SK-N-SH (cell line): ENCODE results near the gene CD160. TPM values are rescaled to one million over a fixed set of nuclear protein-coding genes. Genes with fewer than 3 reads are reported as not detected.

ENCODE experiments used
- CTCF ChIA-PET: fragments of 300-600, 350-600 bp; formaldehyde crosslinking; extraction: SDS; loops from one replicate; lab custom pipeline; 2021; lab: Yijun Ruan, JAX
- POLR2A ChIA-PET: fragments of 350-600 bp; sonication (Branson Sonifier 250); formaldehyde crosslinking; extraction: SDS; loops from one replicate; lab custom pipeline; 2020; ENCODE audit warnings: antibody characterized with exemption, inconsistent platforms; lab: Yijun Ruan, JAX
- DNase-seq: peaks from one replicate; pipeline ENCODE4 v3.0.0; 2012
- H2AFZ ChIP-seq: fragments of 200-600 bp; sonication (generic); 2 replicates; pipeline ENCODE4 v1.8.1; 2016; ENCODE audit warnings: antibody characterized with exemption, mild to moderate bottlenecking, low read depth
- H3F3A ChIP-seq: fragments of 200-600 bp; sonication (generic); replicated peaks from 2 replicates; pipeline ENCODE3; 2016; ENCODE audit warnings: antibody characterized with exemption, mild to moderate bottlenecking; ENCODE audit not compliant: insufficient read depth
- H3K27ac ChIP-seq, 2 experiments: fragments of 200-500 bp in 1 of 2; fragments of 200-600 bp in 1 of 2; sonication (Bioruptor generic) in 1 of 2; sonication (generic), shearing (Covaris generic) in 1 of 2; 2 replicates each; pipeline versions ENCODE4 v1.5.1 to v1.6.1; 2014 to 2016; ENCODE audit warnings: low read depth in 2 of 2, inconsistent platforms in 1 of 2, low read length in 1 of 2, mild to moderate bottlenecking in 1 of 2, mixed read lengths in 1 of 2
- H3K27me3 ChIP-seq: fragments of 200-600 bp; sonication (generic), shearing (Covaris generic); 2 replicates; pipeline ENCODE4 v1.6.1; 2016; ENCODE audit warnings: mixed run types; ENCODE audit not compliant: insufficient read depth
- H3K36me3 ChIP-seq, 2 experiments: fragments of 200-500 bp in 1 of 2; fragments of 200-600 bp in 1 of 2; sonication (Bioruptor generic) in 1 of 2; sonication (generic) in 1 of 2; replicated peaks in 1 of 2; 2 replicates each; pipeline versions ENCODE3 to v1.5.1; 2014 to 2016; ENCODE audit warnings: low read length in 1 of 2, mild to moderate bottlenecking in 1 of 2; ENCODE audit not compliant: insufficient read depth in 2 of 2, control insufficient read depth in 1 of 2
- H3K4me1 ChIP-seq, 2 experiments: fragments of 200-500 bp in 1 of 2; fragments of 200-600 bp in 1 of 2; sonication (Bioruptor generic) in 1 of 2; sonication (generic), shearing (Covaris generic) in 1 of 2; 2 replicates each; pipeline versions ENCODE4 v1.5.1 to v1.6.1; 2014 to 2016; ENCODE audit warnings: low read depth in 1 of 2, low read length in 1 of 2, mixed run types in 1 of 2; ENCODE audit not compliant: insufficient read depth in 2 of 2, control insufficient read depth in 1 of 2
- H3K4me2 ChIP-seq: fragments of 200-600 bp; sonication (generic), shearing (Covaris generic); 2 replicates; pipeline ENCODE4 v1.6.1; 2017; ENCODE audit warnings: mixed run types
- H3K4me3 ChIP-seq, 2 experiments: fragments of 200-500 bp in 1 of 2; fragments of 200-600 bp in 1 of 2; sonication (Bioruptor generic) in 1 of 2; sonication (generic), shearing (Covaris generic) in 1 of 2; 2 replicates each; pipeline versions ENCODE4 v1.5.1 to v1.8.1; 2014 to 2016; ENCODE audit warnings: low read depth in 2 of 2, inconsistent platforms in 1 of 2, low read length in 1 of 2, mild to moderate bottlenecking in 1 of 2, mixed read lengths in 1 of 2, moderate library complexity in 1 of 2
- H3K79me2 ChIP-seq: fragments of 200-600 bp; sonication (generic); 2 replicates; pipeline ENCODE4 v1.8.1; 2017; ENCODE audit warnings: mild to moderate bottlenecking; ENCODE audit not compliant: insufficient read depth
- H3K9ac ChIP-seq: fragments of 200-600 bp; sonication (generic); 2 replicates; pipeline ENCODE4 v1.6.1; 2017; ENCODE audit warnings: mixed run types
- H3K9me2 ChIP-seq: fragments of 200-600 bp; sonication (generic); 2 replicates; pipeline ENCODE4 v1.6.1; 2017; ENCODE audit warnings: mixed run types
- H3K9me3 ChIP-seq: fragments of 200-600 bp; sonication (generic); 2 replicates; pipeline ENCODE4 v1.6.1; 2017; ENCODE audit warnings: mixed run types, mild to moderate bottlenecking, moderate library complexity
- H4K20me1 ChIP-seq: fragments of 200-600 bp; sonication (generic); 2 replicates; pipeline ENCODE4 v1.6.1; 2017; ENCODE audit warnings: mild to moderate bottlenecking, mixed run types; ENCODE audit not compliant: insufficient read depth
- ELF1 ChIP-seq: IDR thresholded peaks from 2 replicates; pipeline ENCODE4 v1.4.0; 2012
- EP300 ChIP-seq, 2 experiments: IDR thresholded peaks; 2 replicates each; pipeline versions ENCODE4 v1.4.0 to v1.6.1; 2012; ENCODE audit warnings: borderline replicate concordance in 1 of 2, low read depth in 1 of 2, low read length in 1 of 2
- FOSL2 ChIP-seq: IDR thresholded peaks from 2 replicates; pipeline ENCODE4 v1.4.0; 2012; ENCODE audit warnings: low read depth, mild to moderate bottlenecking, moderate library complexity, borderline replicate concordance
- FOXJ3 ChIP-seq: sonication (generic); formaldehyde crosslinking; IDR thresholded peaks from 2 replicates; pipeline ENCODE4 v1.5.1; 2020; ENCODE audit warnings: mild to moderate bottlenecking, missing genetic modification reagents
- FOXM1 ChIP-seq: IDR thresholded peaks from 2 replicates; pipeline ENCODE4 v1.4.0; 2012; ENCODE audit warnings: low read depth, mild to moderate bottlenecking
- GABPA ChIP-seq: IDR thresholded peaks from 2 replicates; pipeline ENCODE4 v1.4.0; 2012; ENCODE audit warnings: low read depth, mild to moderate bottlenecking
- GATA2 ChIP-seq: sonication (generic); formaldehyde crosslinking; IDR thresholded peaks from 2 replicates; pipeline ENCODE4 v1.5.0; 2020; ENCODE audit warnings: mild to moderate bottlenecking, missing genetic modification reagents
- MEF2A ChIP-seq: IDR thresholded peaks from 2 replicates; pipeline ENCODE4 v1.4.0; 2012; ENCODE audit warnings: low read depth, borderline replicate concordance
- MXI1 ChIP-seq: IDR thresholded peaks from 2 replicates; pipeline ENCODE4 v1.6.1; 2012; ENCODE audit warnings: mild to moderate bottlenecking, low read depth, low read length, improper control_type of control experiment
- NFIC ChIP-seq: IDR thresholded peaks from 2 replicates; pipeline ENCODE4 v1.4.0; 2012; ENCODE audit warnings: borderline replicate concordance
- POLR2AphosphoS5 ChIP-seq: IDR thresholded peaks from 2 replicates; pipeline ENCODE4 v1.6.1; 2012; ENCODE audit warnings: low read depth, low read length
- RFX5 ChIP-seq: IDR thresholded peaks from 2 replicates; pipeline ENCODE4 v1.6.1; 2012; ENCODE audit warnings: mild to moderate bottlenecking, improper control_type of control experiment, low read length
- RXRA ChIP-seq: IDR thresholded peaks from 2 replicates; pipeline ENCODE4 v1.4.0; 2012; ENCODE audit warnings: low read depth, mild to moderate bottlenecking, borderline replicate concordance
- SIN3A ChIP-seq: IDR thresholded peaks from 2 replicates; pipeline ENCODE4 v1.6.1; 2012; ENCODE audit warnings: low read depth, mild to moderate bottlenecking, low read length, moderate library complexity, borderline replicate concordance
- TAF1 ChIP-seq: IDR thresholded peaks from 2 replicates; pipeline ENCODE4 v1.6.1; 2012; ENCODE audit warnings: low read depth, mild to moderate bottlenecking, low read length, moderate library complexity, borderline replicate concordance
- TCF12 ChIP-seq: IDR thresholded peaks from 2 replicates; pipeline ENCODE4 v1.4.0; 2012
- WGBS: methylation state at CpG from one replicate; pipeline ENCODE4 v1.1.6; 2017; ENCODE audit warnings: low lambda C conversion rate; 5-methylcytosine and 5-hydroxymethylcytosine counted together
- polyA plus RNA-seq, 3 experiments: library from polyadenylated mRNA; depleted of rRNA; stranded (reverse); fragments of >200 nt; gene quantifications; 2 replicates each; pipeline ENCODE4 v1.2.3, GENCODE V29; 2012
- TF ChIP-seq, protein P1 (sequence below): IDR thresholded peaks from 2 replicates; pipeline ENCODE4; 2012
- TF ChIP-seq, protein P2 (sequence below): IDR thresholded peaks from 2 replicates; pipeline ENCODE4 v1.4.0; 2012; ENCODE audit warnings: low read depth, borderline replicate concordance
- TF ChIP-seq, protein P3 (sequence below): fragments of 150-350 bp; IDR thresholded peaks from 2 replicates; pipeline ENCODE4 v1.6.1; 2016; ENCODE audit warnings: mild to moderate bottlenecking, low read depth, low read length

CD160 gene
- polyA plus RNA-seq, 1 of the 3 experiments (the other 2 are of a cell fraction), result not detected

DNA sequence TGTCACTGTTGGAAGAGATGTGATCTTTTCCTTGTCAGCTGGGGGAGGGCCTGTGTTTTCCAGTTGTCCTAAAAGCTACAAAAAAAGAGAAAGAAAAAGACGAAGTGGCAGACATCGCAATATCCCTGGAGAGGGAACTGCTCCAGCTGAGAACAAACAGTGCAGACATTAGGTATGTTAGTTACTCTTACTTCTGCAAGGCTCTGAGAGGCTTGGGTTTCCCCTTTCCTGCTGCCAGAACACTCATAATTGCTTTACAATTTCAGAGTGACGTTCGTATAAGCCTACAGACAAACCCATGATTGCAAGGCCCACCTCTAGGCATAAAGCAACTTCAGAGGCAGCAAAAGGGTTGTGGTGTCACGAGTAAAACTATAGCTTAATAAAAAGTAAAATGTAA lies 31.1 kb downstream of the CD160 start:
- 52% methylated on average over 5 of the region's 5 CpGs for WGBS
- POLR2A ChIA-PET, result no interaction called here
- no peak overlapping the region for H2AFZ ChIP-seq
- no peaks in the 10 kb centered on the region for H3K27me3 ChIP-seq
- peaks cover 32% of the 10 kb centered on the region for H3F3A ChIP-seq
- no peaks in the 10 kb centered on the region for H3K79me2 ChIP-seq
- no peaks in the 10 kb centered on the region for H4K20me1 ChIP-seq
- no peaks in the 10 kb centered on the region for H3K9me3 ChIP-seq
- no peaks in the 10 kb centered on the region for H3K9me2 ChIP-seq
- no peak for DNase-seq
- H3K27ac ChIP-seq, result peak overlapping the region; percentile 92 to 96; a peak in 3 of 4 replicates
- H3K4me2 ChIP-seq, result peak overlapping the region; percentile 76; the same call in 1 of the 2 replicates
- CTCF ChIA-PET, result interaction anchor here (1.2 to 1.7 kb wide), 3 partner anchors 27 to 30 kb away, joined by 3 to 8 read pairs (median 4); no protein-coding TSS in a partner anchor
- no peak overlapping the region for H3K9ac ChIP-seq
- H3K4me1 ChIP-seq, result peaks cover 10 to 31% of the 10 kb centered on the region in 2 experiments
- H3K36me3 ChIP-seq, result peaks cover 31 to 51% of the 10 kb centered on the region in 2 experiments
- TF ChIP-seq FOXM1 (no peak), RFX5 (no peak), FOXJ3 (no peak), GABPA (no peak), MXI1 (no peak), GATA2 (no peak)
- TF ChIP-seq, protein P1, sequence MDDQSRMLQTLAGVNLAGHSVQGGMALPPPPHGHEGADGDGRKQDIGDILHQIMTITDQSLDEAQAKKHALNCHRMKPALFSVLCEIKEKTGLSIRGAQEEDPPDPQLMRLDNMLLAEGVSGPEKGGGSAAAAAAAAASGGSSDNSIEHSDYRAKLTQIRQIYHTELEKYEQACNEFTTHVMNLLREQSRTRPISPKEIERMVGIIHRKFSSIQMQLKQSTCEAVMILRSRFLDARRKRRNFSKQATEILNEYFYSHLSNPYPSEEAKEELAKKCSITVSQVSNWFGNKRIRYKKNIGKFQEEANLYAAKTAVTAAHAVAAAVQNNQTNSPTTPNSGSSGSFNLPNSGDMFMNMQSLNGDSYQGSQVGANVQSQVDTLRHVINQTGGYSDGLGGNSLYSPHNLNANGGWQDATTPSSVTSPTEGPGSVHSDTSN, result peak; percentile 22; the same call in 1 of the 2 replicates
- TF ChIP-seq, protein P2, sequence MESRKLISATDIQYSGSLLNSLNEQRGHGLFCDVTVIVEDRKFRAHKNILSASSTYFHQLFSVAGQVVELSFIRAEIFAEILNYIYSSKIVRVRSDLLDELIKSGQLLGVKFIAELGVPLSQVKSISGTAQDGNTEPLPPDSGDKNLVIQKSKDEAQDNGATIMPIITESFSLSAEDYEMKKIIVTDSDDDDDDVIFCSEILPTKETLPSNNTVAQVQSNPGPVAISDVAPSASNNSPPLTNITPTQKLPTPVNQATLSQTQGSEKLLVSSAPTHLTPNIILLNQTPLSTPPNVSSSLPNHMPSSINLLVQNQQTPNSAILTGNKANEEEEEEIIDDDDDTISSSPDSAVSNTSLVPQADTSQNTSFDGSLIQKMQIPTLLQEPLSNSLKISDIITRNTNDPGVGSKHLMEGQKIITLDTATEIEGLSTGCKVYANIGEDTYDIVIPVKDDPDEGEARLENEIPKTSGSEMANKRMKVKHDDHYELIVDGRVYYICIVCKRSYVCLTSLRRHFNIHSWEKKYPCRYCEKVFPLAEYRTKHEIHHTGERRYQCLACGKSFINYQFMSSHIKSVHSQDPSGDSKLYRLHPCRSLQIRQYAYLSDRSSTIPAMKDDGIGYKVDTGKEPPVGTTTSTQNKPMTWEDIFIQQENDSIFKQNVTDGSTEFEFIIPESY, result no peak
- H3K4me3 ChIP-seq, result no peak overlapping the region

DNA sequence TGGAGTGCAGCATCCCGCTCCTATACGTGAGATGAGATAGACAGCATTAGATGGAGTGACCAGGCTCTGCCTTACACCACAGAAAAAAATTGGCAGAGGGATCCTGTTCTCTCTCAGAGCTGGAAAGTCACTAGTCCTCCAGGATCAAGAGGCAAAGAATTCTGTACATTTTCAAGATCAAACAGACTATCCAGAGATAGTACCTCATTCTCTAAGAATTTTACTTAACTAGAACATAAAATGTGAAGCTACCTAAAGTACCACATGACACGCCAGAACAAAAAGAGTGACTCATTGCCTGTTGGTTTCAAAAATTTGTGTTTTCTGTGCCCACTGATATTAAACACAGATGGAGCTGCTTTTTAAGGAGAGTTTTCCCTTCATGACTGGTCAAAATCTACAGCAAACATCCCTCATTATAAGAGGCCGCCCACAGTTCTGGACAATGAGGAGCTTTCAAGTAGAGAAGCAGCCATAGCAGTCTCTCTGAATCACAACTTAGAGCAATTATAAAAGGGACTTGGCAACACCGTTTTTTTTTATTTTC lies 32.3 kb downstream of the CD160 start:
- Histone ChIP-seq H3K4me1 (peaks cover 10 to 31% of the 10 kb centered on the region in 2 experiments), H3K9ac (peak overlapping the region; percentile 53; the same call in 1 of the 2 replicates), H3K9me2 (no peaks in the 10 kb centered on the region), H2AFZ (no peak overlapping the region), H3K27ac (peak overlapping the region; percentile 92 to 96), H3K4me2 (peak overlapping the region; percentile 76), H4K20me1 (no peaks in the 10 kb centered on the region), H3K9me3 (no peaks in the 10 kb centered on the region), H3K4me3 (peak overlapping the region; percentile 15 to 36; a peak in 2 of 4 replicates), H3F3A (peaks cover 32% of the 10 kb centered on the region), H3K36me3 (peaks cover 25 to 40% of the 10 kb centered on the region in 2 experiments), H3K27me3 (no peaks in the 10 kb centered on the region), H3K79me2 (no peaks in the 10 kb centered on the region)
- CTCF ChIA-PET, result interaction anchor here (0.7 to 1.7 kb wide), 4 partner anchors 8 to 31 kb away, joined by 3 to 8 read pairs (median 3); no protein-coding TSS in a partner anchor
- WGBS, result 21% methylated on average over 5 of the region's 5 CpGs
- no peak for DNase-seq
- POLR2A ChIA-PET, result no interaction called here
- TF ChIP-seq POLR2AphosphoS5 (peak; percentile 86), TCF12 (peak; percentile 98), TAF1 (0 out of 2 replicates have a peak, but pooled peaks have one; percentile 19), MEF2A (peak; percentile 89), NFIC (no peak; the same call in 1 of the 2 replicates), FOXM1 (peak; percentile 89), ELF1 (no peak), SIN3A (peak; percentile 83; the same call in 1 of the 2 replicates), FOSL2 (peak; percentile 96), RXRA (0 out of 2 replicates have a peak, but pooled peaks have one; percentile 45), EP300 (IDR thresholded peaks at IDR 0.05; ENCODE audit: borderline replicate concordance in 1 of 2, low read depth in 1 of 2, low read length in 1 of 2) (peak in 1 of 2 experiments; percentile 83; a peak in 2 of 4 replicates)
- TF ChIP-seq, protein P1, result peak; percentile 57
- TF ChIP-seq, protein P3, sequence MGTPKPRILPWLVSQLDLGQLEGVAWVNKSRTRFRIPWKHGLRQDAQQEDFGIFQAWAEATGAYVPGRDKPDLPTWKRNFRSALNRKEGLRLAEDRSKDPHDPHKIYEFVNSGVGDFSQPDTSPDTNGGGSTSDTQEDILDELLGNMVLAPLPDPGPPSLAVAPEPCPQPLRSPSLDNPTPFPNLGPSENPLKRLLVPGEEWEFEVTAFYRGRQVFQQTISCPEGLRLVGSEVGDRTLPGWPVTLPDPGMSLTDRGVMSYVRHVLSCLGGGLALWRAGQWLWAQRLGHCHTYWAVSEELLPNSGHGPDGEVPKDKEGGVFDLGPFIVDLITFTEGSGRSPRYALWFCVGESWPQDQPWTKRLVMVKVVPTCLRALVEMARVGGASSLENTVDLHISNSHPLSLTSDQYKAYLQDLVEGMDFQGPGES, result no peak
- TF ChIP-seq, protein P2, result 0 out of 2 replicates have a peak, but pooled peaks have one; percentile 38
